Activated effector memory CD4-positive, alpha-beta T cell treated with anti-CD3 and anti-CD28 coated beads, Interleukin-2, amount 50 U/mL, for 16 hours (primary cell): Measurements from ENCODE around the gene ARID5B.

ENCODE experiments used
- DNase-seq: peaks from one replicate; pipeline ENCODE4 v3.0.0-alpha.2; 2020

ARID5B gene

GRCh38 chr10:62056219-62056618 is 154.7 kb downstream of the ARID5B start:
- DNase-seq, result no peak

- no peak for DNase-seq
These were observed 155.2 kb downstream of the ARID5B start for GRCh38 chr10:62056698-62057097.

- no peak for DNase-seq
These were observed 155.9 kb downstream of the ARID5B start for GRCh38 chr10:62057359-62057758.

- DNase-seq, result no peak
These were observed 156.4 kb downstream of the ARID5B start for GRCh38 chr10:62057850-62058249.

- DNase-seq, result no peak
These were observed 157.0 kb downstream of the ARID5B start for GRCh38 chr10:62058476-62058875.

- DNase-seq, result no peak
These were observed 157.4 kb downstream of the ARID5B start for GRCh38 chr10:62058896-62059216.

GRCh38 chr10:62059217-62059920 is 157.9 kb downstream of the ARID5B start:
- DNase-seq, result no peak

GRCh38 chr10:62062028-62062427 is 160.5 kb downstream of the ARID5B start:
- DNase-seq, result no peak

- no peak for DNase-seq
These were observed 161.4 kb downstream of the ARID5B start for GRCh38 chr10:62062752-62063512.

- no peak for DNase-seq
These were observed 162.4 kb downstream of the ARID5B start for GRCh38 chr10:62063795-62064472.

GRCh38 chr10:62067560-62067959 is 166.1 kb downstream of the ARID5B start:
- DNase-seq, result no peak

- DNase-seq, result no peak
These were observed 167.0 kb downstream of the ARID5B start for GRCh38 chr10:62068464-62068863.

GRCh38 chr10:62069452-62070178 is 168.1 kb downstream of the ARID5B start:
- no peak for DNase-seq

- DNase-seq, result no peak
These were observed 170.4 kb downstream of the ARID5B start for GRCh38 chr10:62071846-62072281.

GRCh38 chr10:62072901-62073300 is 171.4 kb downstream of the ARID5B start:
- no peak for DNase-seq

- DNase-seq, result no peak
These were observed 171.9 kb downstream of the ARID5B start for GRCh38 chr10:62073429-62073828.

- no peak for DNase-seq
These were observed 173.9 kb downstream of the ARID5B start for GRCh38 chr10:62075414-62075813.

GRCh38 chr10:62075912-62076311 is 174.4 kb downstream of the ARID5B start:
- DNase-seq, result no peak

- DNase-seq, result no peak
These were observed 175.4 kb downstream of the ARID5B start for GRCh38 chr10:62076891-62077290.

- DNase-seq, result no peak
These were observed 176.0 kb downstream of the ARID5B start for GRCh38 chr10:62077330-62078015.

GRCh38 chr10:62079885-62080559 is 178.5 kb downstream of the ARID5B start:
- DNase-seq, result no peak

GRCh38 chr10:62080905-62081304 is 179.4 kb downstream of the ARID5B start:
- no peak for DNase-seq
